ENCODE measurements around the gene MUC5B.
"Not testable (repeated sequence)": the region's sequence is repeated elsewhere in the genome, so short reads cannot be mapped to it uniquely, and the experiment has no call there.

The MUC5B gene

GRCh38 chr11:1181853-1182535, 40.9 kb upstream of the MUC5B start:
- no peak overlapping the region for H3K4me3 ChIP-seq (ENCODE audit: control insufficient read depth, low read depth, low read length)
- TF ChIP-seq CTCF (IDR thresholded peaks at IDR 0.05; ENCODE audit: control insufficient read depth, insufficient read depth, low read depth, low read length, missing control alignments): no peak
- DNase-seq (ENCODE audit: low read depth): no peak

- not testable (repeated sequence) for H3K4me3 ChIP-seq (ENCODE audit: control insufficient read depth, low read depth, low read length); DNase-seq (ENCODE audit: low read depth)
These were observed 38.7 kb upstream of the MUC5B start for GRCh38 chr11:1184139-1184538.

GRCh38 chr11:1188451-1189130, 34.3 kb upstream of the MUC5B start:
- DNase-seq (ENCODE audit: low read depth): not testable (repeated sequence)

GRCh38 chr11:1189816-1190215, 33.0 kb upstream of the MUC5B start:
- DNase-seq (ENCODE audit: low read depth); H3K4me3 ChIP-seq (ENCODE audit: control insufficient read depth, low read depth, low read length): not testable (repeated sequence)

More at GRCh38 chr11:1188451-1189130, 34.3 kb upstream of the MUC5B start:
- H3K4me3 ChIP-seq (ENCODE audit: control insufficient read depth, low read depth, low read length): not testable (repeated sequence)

GRCh38 chr11:1191786-1192470, 30.9 kb upstream of the MUC5B start:
- DNase-seq (ENCODE audit: low read depth); H3K4me3 ChIP-seq (ENCODE audit: control insufficient read depth, low read depth, low read length): not testable (repeated sequence)

GRCh38 chr11:1192741-1193325, 30.0 kb upstream of the MUC5B start:
- H3K4me3 ChIP-seq (ENCODE audit: control insufficient read depth, low read depth, low read length): no peak overlapping the region
- no peak for TF ChIP-seq CTCF (IDR thresholded peaks at IDR 0.05; ENCODE audit: control insufficient read depth, insufficient read depth, low read depth, low read length, missing control alignments)
- DNase-seq (ENCODE audit: low read depth): no peak

GRCh38 chr11:1193326-1194230, 29.3 kb upstream of the MUC5B start:
- no peak for TF ChIP-seq CTCF (IDR thresholded peaks at IDR 0.05; ENCODE audit: control insufficient read depth, insufficient read depth, low read depth, low read length, missing control alignments)
- no peak overlapping the region for H3K4me3 ChIP-seq (ENCODE audit: control insufficient read depth, low read depth, low read length)
- no peak for DNase-seq (ENCODE audit: low read depth)

GRCh38 chr11:1194231-1194976, 28.5 kb upstream of the MUC5B start:
- H3K4me3 ChIP-seq (ENCODE audit: control insufficient read depth, low read depth, low read length): no peak overlapping the region
- DNase-seq (ENCODE audit: low read depth): no peak
- no peak for TF ChIP-seq CTCF (IDR thresholded peaks at IDR 0.05; ENCODE audit: control insufficient read depth, insufficient read depth, low read depth, low read length, missing control alignments)

Data from AG09309 (cell line).